HFFc6 (cell line): ENCODE results near the gene AIPL1. TPM values are rescaled to one million over a fixed set of nuclear protein-coding genes. Genes with fewer than 3 reads are reported as not detected.

Experiments used
- DNase-seq: peaks from one replicate; pipeline ENCODE4 v3.0.0-alpha.2; 2018
- H3K27ac Mint-ChIP-seq: 2 replicates; pipeline ENCODE4 v1.8.0; 2020; ENCODE audit warnings: mild to moderate bottlenecking, mixed read lengths
- H3K27me3 Mint-ChIP-seq: 2 replicates; pipeline ENCODE4 v1.8.0; 2021; ENCODE audit warnings: mild to moderate bottlenecking, moderate library complexity, mixed read lengths; ENCODE audit not compliant: insufficient read depth
- H3K36me3 Mint-ChIP-seq: 2 replicates; pipeline ENCODE4 v1.8.0; 2021; ENCODE audit warnings: low read depth, mixed read lengths
- H3K4me1 Mint-ChIP-seq: 2 replicates; pipeline ENCODE4 v1.8.0; 2020; ENCODE audit warnings: low read depth, mixed read lengths
- H3K4me3 Mint-ChIP-seq: 2 replicates; pipeline ENCODE4 v1.8.0; 2020; ENCODE audit warnings: mild to moderate bottlenecking, moderate library complexity, mixed read lengths
- H3K9me3 Mint-ChIP-seq: 2 replicates; pipeline ENCODE4 v1.8.0; 2020; ENCODE audit warnings: mild to moderate bottlenecking, mixed read lengths
- total RNA-seq, 6 experiments: library from RNA; stranded (reverse); fragmentation: NEBNext Ultra II Directional; extraction: Animal tissue kit (Norgen Biotek cat#: 25700); gene quantifications; 2 replicates in 1 of 6; 3 replicates in 5 of 6; pipeline ENCODE4 v1.2.3, GENCODE V29; 2021
- TF ChIP-seq, protein P1 (sequence below): fragments of 200-600 bp; sonication (generic); IDR thresholded peaks from 2 replicates; pipeline ENCODE4 v1.5.0; 2021; ENCODE audit warnings: antibody characterized with exemption, mild to moderate bottlenecking

AIPL1 gene
- total RNA-seq, 6 experiments from 2014 or later: not detected

- H3K4me1 Mint-ChIP-seq: peaks cover 16% of the 10 kb centered on the region
- no peaks in the 10 kb centered on the region for H3K9me3 Mint-ChIP-seq
- DNase-seq: no peak
- no peaks in the 10 kb centered on the region for H3K36me3 Mint-ChIP-seq
- peaks cover 3% of the 10 kb centered on the region for H3K27me3 Mint-ChIP-seq
- TF ChIP-seq, protein P1, sequence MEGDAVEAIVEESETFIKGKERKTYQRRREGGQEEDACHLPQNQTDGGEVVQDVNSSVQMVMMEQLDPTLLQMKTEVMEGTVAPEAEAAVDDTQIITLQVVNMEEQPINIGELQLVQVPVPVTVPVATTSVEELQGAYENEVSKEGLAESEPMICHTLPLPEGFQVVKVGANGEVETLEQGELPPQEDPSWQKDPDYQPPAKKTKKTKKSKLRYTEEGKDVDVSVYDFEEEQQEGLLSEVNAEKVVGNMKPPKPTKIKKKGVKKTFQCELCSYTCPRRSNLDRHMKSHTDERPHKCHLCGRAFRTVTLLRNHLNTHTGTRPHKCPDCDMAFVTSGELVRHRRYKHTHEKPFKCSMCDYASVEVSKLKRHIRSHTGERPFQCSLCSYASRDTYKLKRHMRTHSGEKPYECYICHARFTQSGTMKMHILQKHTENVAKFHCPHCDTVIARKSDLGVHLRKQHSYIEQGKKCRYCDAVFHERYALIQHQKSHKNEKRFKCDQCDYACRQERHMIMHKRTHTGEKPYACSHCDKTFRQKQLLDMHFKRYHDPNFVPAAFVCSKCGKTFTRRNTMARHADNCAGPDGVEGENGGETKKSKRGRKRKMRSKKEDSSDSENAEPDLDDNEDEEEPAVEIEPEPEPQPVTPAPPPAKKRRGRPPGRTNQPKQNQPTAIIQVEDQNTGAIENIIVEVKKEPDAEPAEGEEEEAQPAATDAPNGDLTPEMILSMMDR: no peak
- no peak overlapping the region for H3K4me3 Mint-ChIP-seq
- H3K27ac Mint-ChIP-seq: no peak overlapping the region
These were observed 25.7 kb upstream of the AIPL1 start for GRCh38 chr17:6460531-6461161.

DNA sequence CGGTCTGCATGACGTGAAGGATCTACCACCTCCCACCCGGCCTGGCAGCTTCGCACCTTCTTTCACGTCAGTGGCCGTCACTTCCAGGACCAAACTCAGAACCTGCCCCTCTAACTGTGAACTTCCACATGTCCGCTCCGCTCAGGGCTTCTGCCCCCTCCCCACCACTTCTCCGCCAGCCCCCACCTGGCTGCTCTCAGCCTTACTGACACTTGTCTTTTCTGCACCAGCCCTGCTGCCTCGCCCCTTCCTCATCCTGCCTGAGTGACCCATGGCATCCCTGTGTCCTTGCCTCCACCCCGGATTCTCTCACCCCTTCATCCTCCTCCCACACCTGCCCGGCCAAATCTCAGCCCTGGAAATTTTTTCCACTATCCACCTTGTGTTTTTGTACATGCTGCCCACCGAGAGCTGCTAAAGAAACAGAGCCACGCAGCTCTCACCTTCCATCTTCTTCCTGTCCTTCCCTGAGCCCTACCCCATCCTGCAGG is 23.6 kb upstream of the AIPL1 start:
- H3K4me1 Mint-ChIP-seq: peaks cover 16% of the 10 kb centered on the region
- no peaks in the 10 kb centered on the region for H3K36me3 Mint-ChIP-seq
- H3K4me3 Mint-ChIP-seq: no peak overlapping the region
- no peak overlapping the region for H3K27ac Mint-ChIP-seq
- no peaks in the 10 kb centered on the region for H3K9me3 Mint-ChIP-seq
- TF ChIP-seq, protein P1: no peak
- no peaks in the 10 kb centered on the region; the same call in none of the 2 replicates for H3K27me3 Mint-ChIP-seq
- DNase-seq: no peak

DNA sequence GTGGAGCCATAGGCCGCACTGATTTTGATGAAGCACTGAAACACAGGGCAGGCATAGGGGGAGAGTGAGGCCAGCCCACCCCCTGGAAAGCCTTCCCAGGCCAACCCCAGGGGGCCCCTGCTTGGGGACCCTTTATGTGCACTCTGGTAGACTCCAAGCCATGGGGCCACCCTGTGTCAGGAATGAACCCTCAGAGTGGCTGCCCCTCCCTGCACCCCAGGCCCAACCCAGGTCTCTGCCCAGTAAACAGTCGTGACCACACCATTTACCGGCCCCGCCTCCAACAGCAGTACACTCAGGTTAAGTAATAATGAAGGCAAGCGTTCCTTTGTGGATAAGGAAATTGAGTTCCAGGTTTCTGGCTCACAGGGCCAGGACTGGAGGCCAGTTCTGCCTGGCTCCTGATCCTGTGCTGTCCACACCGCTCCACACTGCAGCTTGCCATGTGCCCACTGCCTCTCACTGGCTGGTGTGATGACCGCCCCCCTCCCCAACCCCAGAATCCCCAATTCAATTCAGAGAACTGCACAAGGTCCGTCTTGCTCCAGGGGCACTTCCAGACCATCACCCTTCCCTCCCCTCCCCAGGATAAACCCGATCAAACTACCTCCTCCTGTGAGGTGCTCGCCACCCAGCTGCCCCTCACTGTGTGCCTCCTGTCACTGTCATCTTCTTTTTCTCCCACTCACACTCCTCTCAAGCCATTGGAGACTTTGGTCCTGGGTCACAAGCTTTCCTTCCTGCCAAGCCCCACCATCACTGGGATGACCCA is 23.0 kb upstream of the AIPL1 start:
- no peaks in the 10 kb centered on the region for H3K9me3 Mint-ChIP-seq
- no peak overlapping the region for H3K4me3 Mint-ChIP-seq
- H3K27ac Mint-ChIP-seq: no peak overlapping the region
- H3K27me3 Mint-ChIP-seq: peaks cover 2% of the 10 kb centered on the region
- H3K4me1 Mint-ChIP-seq: peaks cover 16% of the 10 kb centered on the region
- DNase-seq: no peak
- TF ChIP-seq, protein P1: no peak
- H3K36me3 Mint-ChIP-seq: no peaks in the 10 kb centered on the region

DNA sequence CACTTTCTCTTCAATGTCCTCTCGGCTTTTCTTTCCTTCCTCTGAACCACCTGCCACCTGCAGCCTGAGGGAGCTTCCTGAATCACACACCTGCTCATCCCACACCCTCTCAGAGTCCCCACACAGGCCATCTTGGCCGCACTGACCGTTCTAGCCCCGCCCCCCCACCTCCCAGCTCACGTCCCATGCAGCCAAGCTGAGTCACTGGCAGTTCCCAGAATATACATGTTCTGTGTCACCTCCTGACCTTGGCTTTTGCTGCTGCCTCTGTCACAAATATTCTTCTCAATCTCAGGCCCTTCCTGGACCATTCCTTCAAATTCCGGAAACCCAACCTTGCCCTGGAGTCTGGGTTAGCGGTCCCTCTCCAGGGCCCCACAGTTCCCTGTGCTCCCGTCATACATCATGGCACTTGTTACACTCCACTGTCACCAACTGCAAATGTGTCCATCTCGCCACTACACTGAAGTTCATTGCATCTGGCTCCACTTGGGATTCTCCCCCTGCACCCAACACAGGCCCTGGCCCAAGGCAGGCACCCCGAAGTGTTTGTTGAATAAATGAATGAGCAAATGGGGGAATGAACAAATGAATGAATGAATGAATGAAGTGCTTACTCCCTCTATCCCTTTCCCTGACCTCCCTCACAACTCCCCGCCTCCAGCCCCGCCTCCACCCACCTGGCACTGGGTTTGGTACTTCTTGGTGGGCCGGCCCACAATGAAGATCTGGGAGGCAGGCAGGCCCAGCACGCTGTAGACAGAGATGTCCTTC is 22.2 kb upstream of the AIPL1 start:
- H3K27ac Mint-ChIP-seq: peak overlapping the region; percentile 57
- peaks cover 16% of the 10 kb centered on the region for H3K4me1 Mint-ChIP-seq
- peak; percentile 61 for DNase-seq
- no peak overlapping the region; the same call in 1 of the 2 replicates for H3K4me3 Mint-ChIP-seq
- no peaks in the 10 kb centered on the region for H3K9me3 Mint-ChIP-seq
- peaks cover 2% of the 10 kb centered on the region for H3K27me3 Mint-ChIP-seq
- TF ChIP-seq, protein P1: no peak
- no peaks in the 10 kb centered on the region for H3K36me3 Mint-ChIP-seq

GRCh38 chr17:6456321-6456720 is 21.4 kb upstream of the AIPL1 start:
- Mint-ChIP-seq H3K27ac (no peak overlapping the region), H3K9me3 (no peaks in the 10 kb centered on the region), H3K27me3 (peaks cover 2% of the 10 kb centered on the region), H3K4me1 (peaks cover 16% of the 10 kb centered on the region), H3K36me3 (no peaks in the 10 kb centered on the region), H3K4me3 (no peak overlapping the region)
- TF ChIP-seq, protein P1: no peak
- no peak for DNase-seq
